Endothelial cell of umbilical vein (primary cell): ENCODE data around the gene CELSR2. TPM values are rescaled to one million over a fixed set of nuclear protein-coding genes. Genes with fewer than 3 reads are reported as not detected.
A peak's percentile ranks its signal among the peaks of the same experiment; 100 is the strongest.

ENCODE experiments used
- BruUV-seq: library from RNA; stranded (reverse); fragments of 400-500 nt; replicated peaks from 2 replicates; lab custom pipeline; 2021; lab: Mats Ljungman, UMichigan
- CTCF ChIA-PET: fragments of 300-600, 350-600 bp; sonication (Branson Sonifier 250); formaldehyde crosslinking; loops from one replicate; lab custom pipeline; 2021; ENCODE audit warnings: antibody characterized with exemption, inconsistent platforms; lab: Charles Lee
- POLR2A ChIA-PET: fragments of 300-600, 350-600 bp; sonication (Branson Sonifier 250); formaldehyde crosslinking; loops from one replicate; lab custom pipeline; 2021; ENCODE audit warnings: antibody characterized with exemption, inconsistent platforms; lab: Charles Lee
- DNase-seq: peaks from one replicate; pipeline ENCODE4 v3.0.0-alpha.2; 2011; ENCODE audit warnings: low read depth, low spot score
- FAIRE-seq: peaks from 2 replicates; lab custom pipeline; 2011; peaks lifted over from hg19 to GRCh38; lab: Jason Lieb, UNC
- H2AFZ ChIP-seq: 2 replicates; pipeline ENCODE4 v1.6.0; 2012; ENCODE audit warnings: low read depth, low read length, control low read depth, inconsistent platforms
- H3K27ac ChIP-seq: 2 replicates; pipeline ENCODE4 v1.5.1; 2011; ENCODE audit warnings: low read depth, mild to moderate bottlenecking, control low read depth, low read length, moderate library complexity; ENCODE audit not compliant: insufficient read depth
- H3K27me3 ChIP-seq, 2 experiments: 2 replicates each; pipeline versions ENCODE4 v1.6.0 to v1.6.1; 2011; ENCODE audit warnings: low read length in 2 of 2, mixed read lengths in 1 of 2; ENCODE audit not compliant: control insufficient read depth in 2 of 2, insufficient read depth in 2 of 2
- H3K36me3 ChIP-seq, 2 experiments: 2 replicates in 1 of 2; 3 replicates in 1 of 2; pipeline ENCODE4 v1.5.1; 2011; ENCODE audit warnings: low read length in 2 of 2, mild to moderate bottlenecking in 1 of 2, moderate library complexity in 1 of 2; ENCODE audit not compliant: control insufficient read depth in 2 of 2, insufficient read depth in 2 of 2; ENCODE audit errors: extremely low read depth in 1 of 2
- H3K4me1 ChIP-seq: 3 replicates; pipeline ENCODE4 v1.5.1; 2011; ENCODE audit warnings: mild to moderate bottlenecking, low read length; ENCODE audit not compliant: control insufficient read depth, insufficient read depth; ENCODE audit errors: extremely low read depth
- H3K4me2 ChIP-seq: 2 replicates; pipeline ENCODE4 v1.6.1; 2011; ENCODE audit warnings: low read length, control low read depth, mixed read lengths; ENCODE audit not compliant: insufficient read depth
- H3K4me3 ChIP-seq, 3 experiments: fragments of 200-600 bp in 1 of 3; sonication (generic), shearing (Covaris generic) in 1 of 3; replicated peaks in 1 of 3; 2 replicates each; pipeline ENCODE4 v1.5.1; 2011 to 2016; ENCODE audit warnings: control low read depth in 3 of 3, low read length in 3 of 3, mild to moderate bottlenecking in 2 of 3, inconsistent platforms in 1 of 3, low read depth in 1 of 3, moderate library complexity in 1 of 3; ENCODE audit not compliant: insufficient read depth in 1 of 3
- H3K79me2 ChIP-seq: 2 replicates; pipeline ENCODE4 v1.6.0; 2012; ENCODE audit warnings: low read length, inconsistent platforms; ENCODE audit not compliant: control insufficient read depth, insufficient read depth
- H3K9ac ChIP-seq: replicated peaks from 2 replicates; pipeline ENCODE3; 2011; ENCODE audit warnings: low read length, control low read depth; ENCODE audit not compliant: insufficient read depth; ENCODE audit errors: extremely low read depth
- H3K9me1 ChIP-seq: replicated peaks from 3 replicates; pipeline ENCODE4 v1.6.0; 2011; ENCODE audit warnings: mild to moderate bottlenecking, low read length; ENCODE audit not compliant: control insufficient read depth, insufficient read depth; ENCODE audit errors: extremely low read depth
- H3K9me3 ChIP-seq: replicated peaks from 2 replicates; pipeline ENCODE4 v1.5.1; 2012; ENCODE audit warnings: low read length, inconsistent platforms; ENCODE audit not compliant: control insufficient read depth, insufficient read depth
- H4K20me1 ChIP-seq: replicated peaks from 2 replicates; pipeline ENCODE3; 2011; ENCODE audit warnings: mild to moderate bottlenecking, low read length; ENCODE audit not compliant: control insufficient read depth, insufficient read depth; ENCODE audit errors: extremely low read depth
- JUN ChIP-seq: IDR thresholded peaks from 2 replicates; pipeline ENCODE4 v1.6.1; 2011; ENCODE audit warnings: borderline replicate concordance, low read depth; ENCODE audit not compliant: insufficient read length, insufficient read depth
- POLR2A ChIP-seq: IDR thresholded peaks from 2 replicates; pipeline ENCODE4 v1.6.1; 2012; ENCODE audit warnings: low read depth, mild to moderate bottlenecking, control low read depth, low read length
- dilution Hi-C: fragments of 300-500 bp; cut with MboI; formaldehyde crosslinking; loops from one replicate; pipeline ENCODE4 v1.15.0; 2019; ENCODE audit warnings: low sequenced_read_pairs; ENCODE audit not compliant: extremely low pct_ligation_motif_present
- intact Hi-C: fragments of 100-400 bp; cut with micrococcal nuclease; formaldehyde crosslinking; loops from one replicate; pipeline ENCODE4 v1.10.0; 2022
- polyA plus RNA-seq, 4 experiments: library from polyadenylated mRNA; depleted of rRNA in 3 of 4; stranded (reverse) in 3 of 4; unstranded in 1 of 4; fragments of >200 nt; gene quantifications; 2 replicates each; pipeline versions ENCODE4 v1.2.1 to v1.2.3, GENCODE V29; 2011 to 2012; ENCODE audit warnings: missing spikeins in 1 of 4
- total RNA-seq: library from RNA; stranded (reverse); gene quantifications from 2 replicates; pipeline ENCODE4 v1.2.3, GENCODE V29; 2021
- TF ChIP-seq, protein P1 (sequence below), 2 donors: IDR thresholded peaks; 1 replicate in 1 of 2; 2 replicates in 1 of 2; pipeline ENCODE4 v1.5.1; 2011; ENCODE audit warnings: low read length in 2 of 2, mild to moderate bottlenecking in 2 of 2, moderate library complexity in 2 of 2, control low read depth in 1 of 2, inconsistent platforms in 1 of 2, low read depth in 1 of 2; ENCODE audit not compliant: insufficient read depth in 1 of 2; ENCODE audit errors: extremely low read depth in 1 of 2

Gene CELSR2
- total and polyA plus RNA-seq, 2 donors (not counting 3 experiments of a cell fraction or from before 2014, with no cell fraction given): 0.90 to 1.4 TPM

DNA sequence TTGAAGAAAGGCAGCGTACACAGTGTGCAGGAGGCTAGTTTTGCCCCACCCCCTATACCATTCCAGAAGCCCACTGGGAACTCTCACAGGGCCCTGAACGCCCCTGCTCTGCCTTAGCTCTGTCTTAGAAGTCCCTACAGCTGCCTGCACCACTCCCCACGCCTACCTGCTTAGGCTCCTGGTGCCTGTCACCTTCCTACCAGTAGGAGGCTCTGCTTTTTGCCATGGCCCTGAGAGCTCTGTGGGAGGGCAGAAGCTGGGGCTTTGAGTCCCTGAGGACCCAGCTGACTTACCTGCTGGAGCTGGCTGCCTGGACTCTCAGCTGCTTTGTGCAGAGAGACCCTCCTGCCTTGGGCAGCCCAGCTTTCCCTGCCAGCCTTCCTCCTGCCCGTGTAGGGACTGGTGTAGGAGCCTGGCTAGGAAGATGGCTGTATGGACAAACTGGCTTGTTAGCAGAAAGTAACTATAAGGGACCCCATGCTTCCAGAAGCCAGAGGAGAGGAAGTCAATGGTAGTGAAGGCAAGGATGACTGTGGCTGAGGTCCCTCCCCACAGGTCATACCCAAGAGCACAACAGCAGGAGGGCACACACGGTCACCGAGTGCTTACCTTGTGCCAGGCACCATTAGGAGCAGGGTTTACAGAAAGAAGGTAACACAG, 9.8 kb upstream of the CELSR2 start:
- FAIRE-seq (peak; percentile 70), DNase-seq (peak; percentile 18)
- no peaks in the 10 kb centered on the region for H3K9me1 ChIP-seq
- intact Hi-C loops (loop anchor here (1.0 kb wide), 1 partner anchor 10 kb away; the partner anchor contains the start of gene CELSR2), dilution Hi-C loops (no loop called here)
- no peaks in the 10 kb centered on the region for H3K4me1 ChIP-seq
- H2AFZ ChIP-seq: no peak overlapping the region
- peaks cover 12 to 17% of the 10 kb centered on the region in 2 experiments for H3K27me3 ChIP-seq
- no peak overlapping the region for H3K4me2 ChIP-seq
- no TSS peak for BruUV-seq
- ChIA-PET CTCF (interaction anchor here (1.0 to 4.8 kb wide), 10 partner anchors 8 to 293 kb away, joined by 3 to 41 read pairs (median 4); partner anchors contain the start of genes CELSR2 and SORT1), POLR2A (interaction anchor here (0.6 kb wide), 1 partner anchor 139 kb away, joined by 7 read pairs; no protein-coding TSS in a partner anchor)
- no peaks in the 10 kb centered on the region for H3K9me3 ChIP-seq
- no peak overlapping the region for H3K4me3 ChIP-seq
- no peak overlapping the region for H3K9ac ChIP-seq
- H3K36me3 ChIP-seq: peaks cover 20 to 35% of the 10 kb centered on the region in 2 experiments
- no peak overlapping the region for H3K27ac ChIP-seq
- H4K20me1 ChIP-seq: no peaks in the 10 kb centered on the region
- TF ChIP-seq JUN (no peak), POLR2A (no peak)
- TF ChIP-seq, protein P1, sequence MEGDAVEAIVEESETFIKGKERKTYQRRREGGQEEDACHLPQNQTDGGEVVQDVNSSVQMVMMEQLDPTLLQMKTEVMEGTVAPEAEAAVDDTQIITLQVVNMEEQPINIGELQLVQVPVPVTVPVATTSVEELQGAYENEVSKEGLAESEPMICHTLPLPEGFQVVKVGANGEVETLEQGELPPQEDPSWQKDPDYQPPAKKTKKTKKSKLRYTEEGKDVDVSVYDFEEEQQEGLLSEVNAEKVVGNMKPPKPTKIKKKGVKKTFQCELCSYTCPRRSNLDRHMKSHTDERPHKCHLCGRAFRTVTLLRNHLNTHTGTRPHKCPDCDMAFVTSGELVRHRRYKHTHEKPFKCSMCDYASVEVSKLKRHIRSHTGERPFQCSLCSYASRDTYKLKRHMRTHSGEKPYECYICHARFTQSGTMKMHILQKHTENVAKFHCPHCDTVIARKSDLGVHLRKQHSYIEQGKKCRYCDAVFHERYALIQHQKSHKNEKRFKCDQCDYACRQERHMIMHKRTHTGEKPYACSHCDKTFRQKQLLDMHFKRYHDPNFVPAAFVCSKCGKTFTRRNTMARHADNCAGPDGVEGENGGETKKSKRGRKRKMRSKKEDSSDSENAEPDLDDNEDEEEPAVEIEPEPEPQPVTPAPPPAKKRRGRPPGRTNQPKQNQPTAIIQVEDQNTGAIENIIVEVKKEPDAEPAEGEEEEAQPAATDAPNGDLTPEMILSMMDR (IDR thresholded peaks at IDR 0.05; ENCODE audit: extremely low read depth in 1 of 2, insufficient read depth in 1 of 2, low read depth in 1 of 2, low read length in 2 of 2): peak; percentile 44 to 47
- no peaks in the 10 kb centered on the region for H3K79me2 ChIP-seq
